GM18867 (cell line): ENCODE results near the gene ORM2.
"Not testable (repeated sequence)": the region's sequence is repeated elsewhere in the genome, so short reads cannot be mapped to it uniquely, and the experiment has no call there.

Experiments
- ATAC-seq: cut with Tn5 transposase; IDR thresholded peaks from one replicate; pipeline ENCODE4 v1.9.1; 2021; ENCODE audit warnings: mild to moderate bottlenecking, moderate library complexity; ENCODE audit not compliant: unreplicated experiment

The ORM2 gene

GRCh38 chr9:114329625-114330022 is at the start of gene ORM2:
Gene ORM2 (plus strand): TSS chr9:114329869. CDS start chr9:114329905, 36 bp downstream.
- not testable (repeated sequence) for ATAC-seq

- ATAC-seq: no peak
Observed at GRCh38 chr9:114280636-114281472, 48.8 kb upstream of the ORM2 start.

GRCh38 chr9:114281473-114282103 is 48.1 kb upstream of the ORM2 start:
- ATAC-seq: no peak

- no peak for ATAC-seq
Observed at GRCh38 chr9:114282104-114282485, 47.6 kb upstream of the ORM2 start.

- peak; percentile 14 for ATAC-seq
Observed at GRCh38 chr9:114282507-114282906, 47.2 kb upstream of the ORM2 start.

- peak; percentile 78 for ATAC-seq
Observed at GRCh38 chr9:114282926-114283325, 46.7 kb upstream of the ORM2 start.

DNA sequence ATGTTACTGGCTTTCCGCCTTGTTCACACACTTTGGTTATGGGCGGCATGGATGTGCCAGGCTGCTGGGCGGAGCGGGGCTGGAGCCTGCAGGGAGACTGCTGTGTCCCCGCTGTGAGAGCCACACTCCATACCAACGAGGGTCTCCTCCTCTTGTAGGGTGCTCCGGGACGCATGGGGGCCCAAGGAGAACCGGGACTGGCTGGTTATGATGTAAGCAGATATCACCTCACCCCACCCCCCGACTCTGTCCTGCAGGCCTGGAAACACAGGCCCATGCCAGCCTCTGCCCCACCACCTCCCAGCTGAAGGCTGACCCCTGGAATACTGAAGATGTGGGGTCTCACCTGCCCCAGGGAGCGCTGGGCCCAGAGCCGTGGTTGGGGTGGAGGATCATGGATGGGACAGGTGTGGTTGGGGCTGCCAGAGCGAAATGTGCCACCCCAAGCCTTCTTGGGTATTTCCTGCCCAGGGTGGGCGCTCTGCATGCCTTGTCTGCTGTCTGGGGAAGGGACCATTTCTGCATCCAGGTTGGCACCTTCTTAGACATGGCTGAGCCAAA is 46.0 kb upstream of the ORM2 start:
- ATAC-seq: no peak

DNA sequence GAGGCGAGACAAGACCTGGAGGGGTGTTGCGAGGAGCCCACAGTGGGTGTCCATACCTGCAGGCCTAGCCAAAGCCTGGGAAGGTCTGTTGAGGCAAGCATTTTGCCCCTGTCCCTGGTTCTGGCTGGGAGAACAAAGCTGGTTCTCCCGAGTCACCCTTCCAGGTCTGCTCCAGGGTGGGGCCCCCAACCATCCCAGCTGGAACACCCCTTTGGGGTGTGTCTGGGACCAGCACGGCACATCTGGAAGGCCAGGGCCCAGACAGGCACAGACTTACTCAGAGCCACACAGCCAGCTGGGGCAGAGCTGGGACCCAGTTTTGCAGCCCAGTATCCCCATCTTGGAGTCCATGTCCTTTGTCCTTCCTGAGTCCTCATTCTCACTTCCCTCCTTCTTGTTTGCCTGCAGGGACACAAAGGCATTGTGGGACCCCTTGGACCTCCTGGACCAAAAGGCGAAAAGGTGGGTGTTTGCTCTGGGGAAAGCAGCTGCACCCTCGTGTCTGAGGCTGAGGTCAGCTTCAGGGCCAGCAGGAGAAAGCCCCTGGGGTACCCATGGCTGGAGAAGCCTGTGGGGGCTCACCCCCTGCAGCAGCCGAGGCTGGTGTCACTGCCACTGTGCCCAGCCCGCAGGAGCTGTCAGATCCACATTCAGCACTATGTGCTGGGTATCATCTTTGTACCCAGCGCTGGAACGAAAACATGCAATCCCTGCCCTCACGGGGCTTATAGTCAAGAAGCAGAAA is 45.2 kb upstream of the ORM2 start:
- ATAC-seq: no peak

DNA sequence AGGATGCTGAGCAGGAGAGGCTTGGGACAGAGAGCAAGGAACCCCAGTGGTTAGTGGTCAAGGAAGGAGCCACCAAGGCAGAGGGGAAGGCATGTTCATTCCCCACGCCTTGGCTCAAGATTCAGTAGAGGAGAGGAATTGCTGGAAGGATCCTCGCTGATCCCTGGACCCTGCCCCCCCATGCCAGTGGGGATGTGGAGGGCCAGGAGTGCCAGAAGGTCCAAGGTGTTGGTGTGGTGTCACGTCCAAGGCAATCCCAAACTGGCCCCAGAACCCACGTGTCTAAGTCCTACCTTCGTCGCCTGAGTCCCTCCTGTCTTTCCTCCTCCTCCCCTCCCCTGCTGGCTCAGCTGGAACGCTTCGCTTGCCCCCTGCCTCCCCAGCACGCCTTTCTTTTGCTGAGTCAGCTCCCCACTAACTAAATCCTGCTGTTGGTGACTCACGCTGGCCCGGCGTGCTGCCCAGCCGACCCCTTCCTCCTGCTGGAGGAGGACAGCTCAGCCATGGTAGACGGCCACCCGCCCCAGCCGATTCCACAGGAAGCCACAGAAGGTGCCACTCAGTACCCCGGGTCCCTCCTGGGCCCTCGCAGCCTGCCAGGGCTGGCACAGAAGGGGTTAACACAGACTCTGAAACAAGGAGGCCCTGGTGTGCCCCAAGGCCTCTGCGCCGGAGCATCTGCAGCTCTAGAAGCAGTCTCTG is 44.4 kb upstream of the ORM2 start:
- ATAC-seq: no peak

DNA sequence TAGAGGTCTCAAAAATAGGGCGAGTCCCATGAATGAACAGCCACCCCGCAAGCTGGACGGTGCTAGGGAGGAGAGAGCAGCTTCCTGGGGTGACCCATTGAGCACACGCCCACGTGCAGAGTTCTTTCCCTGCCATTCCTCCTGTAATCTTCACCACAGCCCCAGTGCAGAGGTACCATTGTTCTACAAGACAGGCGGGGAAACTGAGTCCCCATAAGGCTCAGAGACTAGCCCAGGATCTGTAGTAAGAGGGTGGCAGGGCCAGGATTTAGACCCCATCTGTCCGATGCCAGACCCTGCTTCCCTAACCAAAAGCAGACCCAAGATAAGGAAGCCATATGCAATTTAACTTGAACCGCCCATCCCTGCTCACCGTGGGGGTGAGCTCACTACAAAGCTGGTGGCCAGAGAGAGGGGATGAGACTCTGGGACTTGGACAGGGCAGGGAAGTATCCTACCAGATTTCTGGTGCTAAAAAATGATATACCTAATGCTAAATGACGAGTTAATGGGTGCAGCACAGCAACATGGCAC is 43.5 kb upstream of the ORM2 start:
- no peak for ATAC-seq

DNA sequence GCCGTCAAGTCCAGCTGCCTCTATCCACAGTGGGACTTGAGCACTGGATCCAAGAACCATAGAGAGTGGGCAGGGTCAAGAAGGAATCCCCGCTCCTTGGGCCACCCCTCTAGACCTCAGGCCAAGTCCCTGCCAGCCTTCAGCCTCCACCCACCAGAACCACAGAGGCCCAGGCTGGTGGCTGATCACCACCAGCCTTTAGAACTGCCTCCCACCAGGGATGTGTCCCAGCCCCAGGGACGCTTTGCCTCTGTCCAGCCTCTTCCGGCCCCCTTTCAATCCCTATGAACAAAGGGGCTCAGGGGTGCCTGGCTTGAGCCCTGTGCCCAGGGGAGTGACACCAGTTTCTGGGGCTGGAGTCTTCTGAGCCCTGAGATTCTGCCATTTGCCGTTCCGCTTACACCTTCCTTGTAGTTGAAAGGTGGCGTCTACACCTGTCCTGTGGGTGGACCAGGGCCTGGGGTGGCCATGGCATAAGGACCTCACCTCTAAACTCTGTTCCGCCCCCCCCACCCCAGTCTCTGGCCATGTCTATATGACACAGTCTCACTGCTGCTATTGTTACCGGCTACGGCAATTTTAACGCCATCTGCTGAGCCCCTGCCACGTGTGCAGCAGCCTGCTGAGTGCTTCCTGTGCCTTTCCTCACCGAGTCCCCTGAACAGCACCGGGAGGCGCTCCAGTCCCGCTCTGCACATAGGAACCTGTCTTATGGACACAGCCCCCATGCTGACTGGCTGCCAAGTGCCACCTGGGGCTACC is 42.5 kb upstream of the ORM2 start:
- ATAC-seq: no peak

DNA sequence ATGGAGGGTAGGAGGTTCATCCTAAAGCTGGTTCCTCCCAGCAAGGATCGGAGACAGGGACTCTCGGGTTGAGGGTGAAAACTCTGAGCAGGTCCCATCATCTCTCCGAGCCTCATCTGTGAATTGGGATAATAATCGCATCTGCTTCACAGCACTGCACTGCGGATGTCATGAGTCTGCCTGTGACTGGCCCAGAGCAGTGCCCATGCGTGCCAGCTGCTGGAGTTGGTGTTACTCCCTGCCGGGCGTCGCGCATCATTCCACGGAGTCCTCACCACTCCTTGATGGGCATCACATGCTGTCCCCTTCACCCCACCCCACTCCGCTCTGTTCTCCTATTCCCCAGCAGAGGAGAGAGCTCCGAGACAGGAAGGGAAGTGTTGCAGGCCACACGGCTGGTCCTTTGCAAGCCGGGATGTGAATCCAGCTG is 41.9 kb upstream of the ORM2 start:
- ATAC-seq: no peak

DNA sequence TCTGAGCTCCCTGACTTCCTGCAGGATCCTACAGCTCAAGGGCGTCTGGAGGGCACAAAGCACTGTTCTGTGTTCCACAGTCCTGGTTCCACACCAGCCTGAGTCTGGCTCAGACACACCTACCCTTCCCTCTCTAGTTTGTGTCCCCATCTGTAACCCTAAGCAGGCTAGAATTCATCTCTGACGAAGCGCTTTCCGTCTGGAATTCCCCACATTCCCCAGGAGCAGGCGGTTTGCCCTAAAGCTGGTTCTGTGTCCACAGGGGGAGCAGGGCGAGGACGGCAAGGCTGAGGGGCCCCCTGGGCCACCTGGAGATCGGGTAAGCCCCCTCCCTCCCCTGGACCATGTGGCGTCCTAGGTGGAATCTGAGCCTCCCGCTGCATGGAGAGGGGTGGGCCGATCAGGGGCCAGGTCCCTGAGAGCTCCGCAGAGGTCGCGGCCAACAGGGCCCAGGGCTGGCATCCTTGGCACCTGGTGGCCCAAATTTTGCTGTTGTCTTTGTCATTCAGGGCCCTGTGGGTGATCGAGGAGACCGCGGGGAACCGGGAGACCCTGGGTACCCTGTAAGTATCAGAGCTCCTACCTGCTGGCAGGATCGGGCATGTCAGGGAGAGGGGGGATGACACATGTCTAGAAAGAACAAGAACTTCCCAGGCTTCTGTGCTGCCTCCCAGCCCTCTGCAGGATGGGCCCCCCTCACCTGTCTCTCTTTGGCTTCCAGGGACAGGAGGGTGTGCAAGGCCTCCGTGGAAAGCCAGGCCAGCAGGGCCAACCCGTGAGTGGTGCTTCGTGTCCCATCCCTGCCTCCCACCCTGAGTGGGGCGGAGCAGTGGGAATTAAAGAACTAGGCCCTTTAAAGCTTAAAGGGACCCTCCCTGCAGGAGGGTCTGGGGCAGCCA is 41.2 kb upstream of the ORM2 start:
- no peak for ATAC-seq

DNA sequence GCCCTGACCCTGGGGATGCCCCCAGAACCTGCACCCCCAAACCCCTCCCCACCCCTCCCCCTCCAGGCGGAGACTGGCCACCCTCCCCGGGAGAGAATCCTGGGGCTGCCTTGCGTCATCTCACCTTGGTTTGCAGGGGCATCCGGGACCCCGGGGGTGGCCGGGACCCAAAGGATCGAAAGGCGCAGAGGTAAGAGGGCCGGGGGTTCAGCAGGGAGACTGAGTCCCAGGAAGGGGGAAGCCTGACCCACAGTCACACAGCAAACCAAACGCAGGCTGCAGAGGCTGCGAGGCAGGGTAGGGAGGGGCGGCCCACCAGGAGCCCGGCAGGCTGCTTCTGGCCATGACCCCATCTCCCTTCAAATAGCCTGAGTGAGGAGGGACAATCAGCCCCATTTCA is 40.6 kb upstream of the ORM2 start:
- ATAC-seq: no peak

DNA sequence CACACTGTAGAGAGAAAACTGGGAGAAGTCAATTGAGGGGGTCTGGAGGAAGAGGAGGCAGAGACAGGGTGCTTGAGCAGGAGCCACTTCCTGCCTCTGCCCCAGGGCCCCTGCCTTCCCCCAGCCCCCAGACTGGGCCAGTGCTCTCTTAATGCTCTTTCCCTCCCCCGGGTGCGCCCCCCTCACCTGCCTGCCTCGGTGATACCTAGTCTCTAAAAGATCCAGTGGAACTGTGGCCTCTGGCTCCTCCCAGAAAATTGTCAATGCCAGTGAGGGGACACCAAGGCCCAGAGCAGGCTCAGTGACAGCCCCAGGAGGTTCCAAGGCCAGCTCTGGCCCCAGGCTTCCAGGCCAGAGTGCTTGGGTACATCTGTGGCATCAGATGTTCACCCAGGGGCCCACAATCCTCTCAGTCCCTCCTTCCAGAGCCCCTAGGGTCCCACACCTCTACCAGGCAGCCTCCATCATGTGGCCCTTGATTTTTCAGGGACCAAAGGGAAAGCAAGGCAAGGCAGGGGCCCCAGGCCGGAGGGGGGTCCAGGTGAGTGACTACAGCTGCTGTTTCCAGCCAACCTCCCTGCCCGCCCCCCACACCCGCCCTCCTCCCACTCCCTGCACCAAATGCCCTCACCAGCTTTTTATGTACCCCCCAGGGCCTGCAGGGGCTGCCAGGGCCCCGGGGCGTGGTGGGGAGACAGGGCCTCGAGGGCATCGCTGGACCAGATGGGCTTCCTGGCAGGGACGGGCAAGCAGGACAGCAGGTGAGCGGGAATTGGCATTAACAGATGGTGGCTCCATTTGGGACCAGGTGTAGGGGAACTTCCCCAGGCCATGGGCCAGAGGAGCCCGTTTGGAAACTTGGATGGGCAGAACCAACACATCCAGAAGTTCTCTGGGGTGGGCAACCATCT is 39.8 kb upstream of the ORM2 start:
- no peak for ATAC-seq

GRCh38 chr9:114290561-114290986 is 39.1 kb upstream of the ORM2 start:
- no peak for ATAC-seq

- no peak for ATAC-seq
Observed at GRCh38 chr9:114291064-114291474, 38.6 kb upstream of the ORM2 start.
